ENCODE data around the gene XNDC1N.

DNA sequence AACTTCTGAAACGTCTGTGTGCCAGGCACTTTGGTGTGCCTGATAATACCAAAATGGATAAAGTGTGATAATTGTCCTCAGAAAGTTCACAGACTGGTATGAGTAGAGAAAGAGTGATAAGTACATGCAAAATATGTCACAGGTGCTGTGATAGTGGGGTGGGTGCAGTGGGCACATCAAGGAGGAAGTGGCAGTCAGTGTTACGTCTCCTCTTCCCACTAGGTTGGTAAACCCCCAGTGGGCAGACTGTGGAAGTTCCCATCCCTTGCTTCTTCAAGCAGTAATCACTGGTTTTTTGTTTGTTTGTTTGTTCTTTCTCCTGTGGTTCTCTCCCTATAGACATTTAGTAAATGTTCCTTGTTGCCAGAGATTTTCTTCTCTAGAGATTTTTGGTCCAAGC lies 5.8 kb upstream of the XNDC1N start:
- TF ChIP-seq ARID4B (CRISPR knock-in tag; IDR thresholded peaks at IDR 0.05) = no peak
- TF ChIP-seq CBX8 (IDR thresholded peaks at IDR 0.05; ENCODE audit: borderline replicate concordance, extremely low read depth, low read depth, low read length, poor library complexity, severe bottlenecking) = no peak
